ENCODE data around the gene ROR1. TPM values are rescaled to one million over a fixed set of nuclear protein-coding genes. Genes with fewer than 3 reads are reported as not detected.
"Not testable (repeated sequence)": the region's sequence is repeated elsewhere in the genome, so short reads cannot be mapped to it uniquely, and the experiment has no call there.

The ROR1 gene
- total and polyA plus RNA-seq, 3 experiments from 2014 or later = not detected

DNA sequence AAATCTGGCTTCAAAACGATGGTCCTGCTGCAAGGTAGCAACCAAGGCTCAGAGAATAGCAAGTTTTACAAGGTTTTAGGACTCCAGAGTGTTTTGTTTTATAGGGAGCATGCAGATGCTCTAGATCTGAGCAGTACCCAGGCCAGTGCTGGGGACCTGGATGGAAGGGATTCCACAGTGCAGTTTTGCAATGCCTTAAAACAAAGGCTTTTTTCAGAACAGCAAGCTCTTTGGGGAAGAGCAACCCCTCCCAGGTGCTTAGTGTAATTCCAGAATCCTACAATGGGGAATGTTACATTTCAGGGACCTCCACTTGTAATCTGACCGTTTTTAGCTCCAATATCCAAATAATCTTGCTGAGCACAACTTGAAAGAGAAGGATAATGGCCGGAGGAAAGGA lies 6.7 kb downstream of the ROR1 start:
- no peak overlapping the region for H3K27ac Mint-ChIP-seq
- Histone ChIP-seq H3K27ac (ENCODE audit: low read depth, low read length) (no peak overlapping the region), H3K4me1 (ENCODE audit: insufficient read depth, low read length) (no peaks in the 10 kb centered on the region), H3K27me3 (ENCODE audit: insufficient read depth, low read length, poor library complexity, severe bottlenecking) (peaks cover 9% of the 10 kb centered on the region), H3K36me3 (ENCODE audit: insufficient read depth, low read length) (no peaks in the 10 kb centered on the region), H3K4me3 (ENCODE audit: low read length) (no peak overlapping the region), H3K9me3 (ENCODE audit: low read length) (no peaks in the 10 kb centered on the region)
- peaks cover 0 to under 1% (median 0%) of the 10 kb centered on the region in 3 donors for H3K4me1 Mint-ChIP-seq
- CTCF ChIA-PET = no interaction called here
- no peak overlapping the region for H3K4me3 Mint-ChIP-seq
- H3K36me3 Mint-ChIP-seq = no peaks in the 10 kb centered on the region
- DNase-seq = no peak
- H3K9me3 Mint-ChIP-seq = no peaks in the 10 kb centered on the region
- H3K27me3 Mint-ChIP-seq = peaks cover 17 to 44% of the 10 kb centered on the region in 2 donors
- POLR2A ChIA-PET = no interaction called here

DNA sequence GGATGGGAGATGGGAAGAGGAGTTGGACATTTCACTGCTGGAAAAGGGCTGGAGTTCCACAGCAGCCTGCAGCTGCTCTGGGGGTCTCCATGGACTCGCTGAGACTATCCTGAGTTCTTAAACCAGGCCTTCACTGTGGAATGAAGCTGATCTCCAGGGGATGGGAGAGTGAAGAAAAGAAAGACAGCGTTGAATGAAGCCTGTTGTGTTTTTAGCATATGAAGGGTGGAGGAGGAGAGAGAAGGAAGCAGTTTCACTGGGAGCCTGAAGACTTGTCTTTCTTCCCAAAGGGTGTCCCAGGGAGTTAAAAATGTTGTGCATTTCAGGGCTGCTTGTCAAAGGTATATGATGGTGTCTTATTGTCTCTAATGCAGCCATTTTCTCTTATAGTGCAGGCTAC lies 9.2 kb downstream of the ROR1 start:
- peaks cover 6 to 20% of the 10 kb centered on the region in 2 donors for H3K27me3 Mint-ChIP-seq
- DNase-seq = no peak
- H3K36me3 Mint-ChIP-seq = no peaks in the 10 kb centered on the region
- no peaks in the 10 kb centered on the region for H3K9me3 Mint-ChIP-seq
- Histone ChIP-seq H3K27ac (ENCODE audit: low read depth, low read length) (no peak overlapping the region), H3K36me3 (ENCODE audit: insufficient read depth, low read length) (no peaks in the 10 kb centered on the region), H3K4me1 (ENCODE audit: insufficient read depth, low read length) (no peaks in the 10 kb centered on the region), H3K4me3 (ENCODE audit: low read length) (no peak overlapping the region), H3K9me3 (ENCODE audit: low read length) (no peaks in the 10 kb centered on the region), H3K27me3 (ENCODE audit: insufficient read depth, low read length, poor library complexity, severe bottlenecking) (no peaks in the 10 kb centered on the region)
- ChIA-PET CTCF (no interaction called here), POLR2A (no interaction called here)
- no peak overlapping the region for H3K4me3 Mint-ChIP-seq
- H3K27ac Mint-ChIP-seq = no peak overlapping the region
- H3K4me1 Mint-ChIP-seq = no peaks in the 10 kb centered on the region

DNA sequence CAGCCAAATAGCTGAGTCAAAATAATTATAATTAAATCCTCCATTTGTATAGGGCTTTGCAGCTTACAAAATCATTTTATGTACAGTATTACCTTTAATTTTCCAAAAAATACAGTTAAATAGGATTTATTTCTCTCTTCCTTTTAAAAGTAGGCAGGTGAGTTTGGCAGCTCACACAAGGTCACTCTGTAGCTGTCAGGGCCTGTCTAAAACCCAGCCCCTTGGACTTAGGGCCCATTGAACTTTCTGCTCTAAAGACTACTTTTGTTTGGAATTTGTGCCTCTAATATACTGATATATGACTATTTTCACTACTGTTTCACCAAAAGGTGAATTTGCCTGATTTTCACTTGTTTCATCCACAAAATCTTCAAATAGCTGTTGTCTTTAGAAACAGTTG lies 10.3 kb downstream of the ROR1 start:
- no peak overlapping the region for H3K27ac Mint-ChIP-seq
- no peaks in the 10 kb centered on the region for H3K36me3 ChIP-seq (ENCODE audit: insufficient read depth, low read length)
- H3K27me3 Mint-ChIP-seq = peaks cover 5 to 18% of the 10 kb centered on the region in 2 donors
- H3K4me1 ChIP-seq (ENCODE audit: insufficient read depth, low read length) = no peaks in the 10 kb centered on the region
- ChIA-PET CTCF (no interaction called here), POLR2A (no interaction called here)
- H3K4me1 Mint-ChIP-seq = no peaks in the 10 kb centered on the region
- no peak overlapping the region for H3K27ac ChIP-seq (ENCODE audit: low read depth, low read length)
- no peaks in the 10 kb centered on the region for H3K9me3 Mint-ChIP-seq
- no peak overlapping the region for H3K4me3 Mint-ChIP-seq
- no peak overlapping the region for H3K4me3 ChIP-seq (ENCODE audit: low read length)
- no peaks in the 10 kb centered on the region for H3K36me3 Mint-ChIP-seq
- no peak for DNase-seq
- H3K27me3 ChIP-seq (ENCODE audit: insufficient read depth, low read length, poor library complexity, severe bottlenecking) = no peaks in the 10 kb centered on the region
- no peaks in the 10 kb centered on the region for H3K9me3 ChIP-seq (ENCODE audit: low read length)

DNA sequence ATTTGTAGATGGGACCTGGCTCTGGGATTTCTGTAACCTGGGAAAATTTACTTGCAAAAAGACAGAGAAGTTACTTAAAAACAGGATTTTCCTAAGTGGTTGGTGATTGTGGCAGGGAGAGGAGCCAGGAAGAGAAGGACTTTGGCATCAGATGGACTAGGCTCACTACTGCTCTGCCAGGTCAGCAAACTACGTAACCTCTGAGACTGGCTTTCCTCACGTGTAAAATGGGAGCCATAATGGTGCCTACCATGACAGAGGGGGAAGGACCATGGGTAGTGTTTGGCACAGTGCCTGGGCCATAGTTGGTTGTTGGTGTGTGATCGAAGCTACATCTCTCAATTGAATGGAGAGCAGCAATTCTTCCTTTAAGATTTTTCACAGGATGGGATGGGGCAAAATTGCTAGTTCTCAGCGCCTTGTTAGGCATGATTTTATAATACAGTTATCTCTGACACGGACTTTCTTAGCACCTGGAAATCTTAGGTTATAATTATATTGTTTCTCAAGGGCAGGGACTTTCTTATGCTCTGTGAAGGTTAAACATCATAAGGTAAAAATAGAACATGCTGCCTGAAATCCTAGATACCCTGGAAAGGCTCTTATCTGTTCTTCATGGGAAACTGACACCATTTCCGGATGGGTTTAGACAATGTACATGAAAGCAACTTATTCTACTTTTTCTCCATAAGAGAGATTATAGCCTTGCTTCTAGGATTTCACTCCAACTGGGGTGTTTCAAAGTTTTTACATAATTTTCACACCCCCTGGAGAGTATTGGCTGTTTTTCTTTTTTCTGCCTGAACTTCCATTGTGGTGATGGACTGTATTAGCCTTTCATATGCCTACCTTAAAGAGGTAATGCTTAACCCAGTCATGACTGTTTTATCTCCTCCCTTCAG lies 10.9 kb downstream of the ROR1 start:
- H3K4me3 Mint-ChIP-seq = no peak overlapping the region
- peaks cover 3 to 16% of the 10 kb centered on the region in 2 donors for H3K27me3 Mint-ChIP-seq
- no peak overlapping the region for H3K4me3 ChIP-seq (ENCODE audit: low read length)
- H3K36me3 ChIP-seq (ENCODE audit: insufficient read depth, low read length) = no peaks in the 10 kb centered on the region
- H3K4me1 ChIP-seq (ENCODE audit: insufficient read depth, low read length) = no peaks in the 10 kb centered on the region
- POLR2A ChIA-PET = no interaction called here
- DNase-seq = no peak
- no peaks in the 10 kb centered on the region for H3K4me1 Mint-ChIP-seq
- H3K27ac ChIP-seq (ENCODE audit: low read depth, low read length) = no peak overlapping the region
- no peaks in the 10 kb centered on the region for H3K9me3 ChIP-seq (ENCODE audit: low read length)
- no peaks in the 10 kb centered on the region for H3K9me3 Mint-ChIP-seq
- H3K36me3 Mint-ChIP-seq = no peaks in the 10 kb centered on the region
- CTCF ChIA-PET = no interaction called here
- no peaks in the 10 kb centered on the region for H3K27me3 ChIP-seq (ENCODE audit: insufficient read depth, low read length, poor library complexity, severe bottlenecking)
- H3K27ac Mint-ChIP-seq = no peak overlapping the region

DNA sequence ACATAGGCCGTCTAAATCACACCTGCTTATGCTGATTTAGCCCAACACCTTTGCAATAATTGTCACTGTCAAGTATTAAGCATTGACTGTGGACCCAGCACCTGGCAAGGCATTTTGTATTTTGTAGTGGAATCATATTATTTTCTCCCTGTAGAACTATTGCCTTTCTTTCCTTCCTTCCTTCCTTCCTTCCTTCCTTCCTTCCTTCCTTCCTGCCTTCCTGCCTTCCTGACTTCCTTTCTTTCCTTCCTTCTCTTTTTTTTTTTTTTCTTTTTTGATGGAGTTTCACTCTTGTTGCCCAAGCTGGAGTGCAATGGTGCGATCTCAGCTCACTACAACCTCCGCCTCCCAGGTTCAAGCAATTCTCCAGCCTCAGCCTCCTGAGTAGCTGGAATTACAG lies 13.5 kb downstream of the ROR1 start:
- H3K27ac Mint-ChIP-seq; CTCF ChIA-PET; H3K4me1 Mint-ChIP-seq; H3K27ac ChIP-seq (ENCODE audit: low read depth, low read length); POLR2A ChIA-PET; H3K4me3 Mint-ChIP-seq; H3K9me3 ChIP-seq (ENCODE audit: low read length); H3K27me3 ChIP-seq (ENCODE audit: insufficient read depth, low read length, poor library complexity, severe bottlenecking); H3K9me3 Mint-ChIP-seq; H3K36me3 ChIP-seq (ENCODE audit: insufficient read depth, low read length); H3K4me3 ChIP-seq (ENCODE audit: low read length); H3K4me1 ChIP-seq (ENCODE audit: insufficient read depth, low read length); DNase-seq; H3K36me3 Mint-ChIP-seq: not testable (repeated sequence)
- H3K27me3 Mint-ChIP-seq = peaks cover 3 to 21% of the 10 kb centered on the region in 2 donors

DNA sequence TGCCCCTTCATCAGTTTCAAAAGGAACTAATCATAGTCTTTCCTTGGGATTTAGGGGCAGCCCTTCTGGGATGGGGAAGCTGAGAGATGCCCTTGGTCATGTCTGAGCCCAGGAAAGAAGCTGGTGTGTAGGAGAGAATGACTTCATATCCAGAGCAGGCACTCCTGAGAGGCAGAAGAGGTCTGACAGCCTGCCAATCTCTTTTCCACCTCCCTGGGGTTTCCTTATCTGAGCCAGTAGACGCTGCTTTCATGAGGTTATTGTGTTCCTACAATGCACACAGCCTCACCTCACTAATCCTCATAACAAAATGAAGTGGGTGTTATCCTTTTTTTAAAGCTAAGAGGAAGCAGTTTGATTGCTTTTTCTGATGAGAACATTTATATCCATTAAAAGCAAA lies 14.1 kb downstream of the ROR1 start:
- no peak overlapping the region for H3K4me3 ChIP-seq (ENCODE audit: low read length)
- H3K9me3 Mint-ChIP-seq = no peaks in the 10 kb centered on the region
- DNase-seq = no peak
- H3K4me3 Mint-ChIP-seq = no peak overlapping the region
- H3K36me3 ChIP-seq (ENCODE audit: insufficient read depth, low read length) = no peaks in the 10 kb centered on the region
- no peak overlapping the region for H3K27ac Mint-ChIP-seq
- POLR2A ChIA-PET = no interaction called here
- no peak overlapping the region for H3K27ac ChIP-seq (ENCODE audit: low read depth, low read length)
- no peaks in the 10 kb centered on the region for H3K27me3 ChIP-seq (ENCODE audit: insufficient read depth, low read length, poor library complexity, severe bottlenecking)
- no peaks in the 10 kb centered on the region for H3K36me3 Mint-ChIP-seq
- no peaks in the 10 kb centered on the region for H3K9me3 ChIP-seq (ENCODE audit: low read length)
- no peaks in the 10 kb centered on the region for H3K4me1 Mint-ChIP-seq
- peaks cover 3 to 21% of the 10 kb centered on the region in 2 donors for H3K27me3 Mint-ChIP-seq
- H3K4me1 ChIP-seq (ENCODE audit: insufficient read depth, low read length) = no peaks in the 10 kb centered on the region
- CTCF ChIA-PET = no interaction called here

DNA sequence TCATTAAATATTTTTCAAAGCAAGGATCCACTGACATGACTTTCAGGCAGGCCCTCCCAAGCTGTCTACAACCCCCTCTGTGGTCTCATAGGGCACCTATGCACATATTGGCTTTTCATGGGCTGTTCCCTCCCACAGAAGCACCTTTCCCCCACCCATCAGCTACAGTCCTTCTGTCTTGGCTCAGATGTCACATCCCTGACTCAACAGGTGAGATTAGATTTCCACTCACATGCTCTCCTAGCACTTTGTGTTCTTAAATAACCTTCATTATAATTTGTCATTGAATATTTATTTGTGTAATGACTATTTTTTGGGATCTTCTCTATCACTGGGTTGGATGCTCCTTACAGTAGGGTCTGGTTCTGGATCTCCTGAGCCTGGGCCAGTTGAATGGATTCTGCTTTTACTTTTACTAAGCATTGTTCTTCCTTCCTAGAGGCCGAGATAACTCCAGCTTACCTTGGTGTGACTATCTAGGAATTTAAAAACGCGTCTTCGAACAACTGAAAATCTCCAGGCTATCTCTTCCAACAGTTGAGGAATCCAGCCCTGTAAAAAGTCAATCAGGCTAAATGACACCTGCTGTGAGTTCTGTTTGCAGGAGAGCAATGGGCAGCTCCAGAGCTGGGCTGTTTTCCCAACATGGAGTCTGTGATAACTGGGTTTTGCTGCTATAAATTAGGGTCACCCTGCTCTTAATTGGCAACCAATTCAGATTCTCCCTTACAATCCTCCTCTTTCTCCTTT lies 16.2 kb downstream of the ROR1 start:
- no peaks in the 10 kb centered on the region for H3K9me3 ChIP-seq (ENCODE audit: low read length)
- POLR2A ChIA-PET = no interaction called here
- H3K36me3 ChIP-seq (ENCODE audit: insufficient read depth, low read length) = no peaks in the 10 kb centered on the region
- no peaks in the 10 kb centered on the region for H3K27me3 ChIP-seq (ENCODE audit: insufficient read depth, low read length, poor library complexity, severe bottlenecking)
- DNase-seq = no peak
- H3K4me1 ChIP-seq (ENCODE audit: insufficient read depth, low read length) = no peaks in the 10 kb centered on the region
- Mint-ChIP-seq H3K4me3 (no peak overlapping the region), H3K27ac (no peak overlapping the region), H3K9me3 (no peaks in the 10 kb centered on the region), H3K27me3 (peaks cover 3 to 24% of the 10 kb centered on the region in 2 donors), H3K36me3 (no peaks in the 10 kb centered on the region), H3K4me1 (no peaks in the 10 kb centered on the region)
- CTCF ChIA-PET = no interaction called here
- H3K4me3 ChIP-seq (ENCODE audit: low read length) = no peak overlapping the region
- no peak overlapping the region for H3K27ac ChIP-seq (ENCODE audit: low read depth, low read length)

DNA sequence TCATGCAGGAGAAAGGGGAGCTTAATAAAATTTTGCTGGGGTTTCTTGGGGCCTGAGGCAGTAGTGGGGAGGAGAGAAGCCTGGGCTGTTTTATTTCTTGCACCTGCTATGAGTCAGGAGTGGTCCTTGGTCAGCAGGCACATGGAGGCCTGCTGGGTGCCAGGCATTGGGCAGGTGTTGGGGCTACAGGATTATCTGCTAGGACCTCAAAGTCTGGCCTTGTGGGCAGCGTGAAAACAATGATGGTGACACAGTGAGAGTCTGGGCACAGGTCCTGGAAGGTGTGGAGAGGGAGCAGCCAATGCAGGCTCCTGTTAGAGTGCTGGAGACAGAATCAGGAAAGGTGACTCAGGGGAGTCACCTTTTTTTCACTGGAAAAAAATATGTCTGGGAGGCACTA lies 17.2 kb downstream of the ROR1 start:
- no peak overlapping the region for H3K4me3 ChIP-seq (ENCODE audit: low read length)
- Mint-ChIP-seq H3K27ac (no peak overlapping the region), H3K27me3 (peaks cover 3 to 24% of the 10 kb centered on the region in 2 donors), H3K4me1 (no peaks in the 10 kb centered on the region), H3K4me3 (no peak overlapping the region), H3K9me3 (no peaks in the 10 kb centered on the region), H3K36me3 (no peaks in the 10 kb centered on the region)
- POLR2A ChIA-PET = no interaction called here
- no peaks in the 10 kb centered on the region for H3K4me1 ChIP-seq (ENCODE audit: insufficient read depth, low read length)
- CTCF ChIA-PET = no interaction called here
- DNase-seq = no peak
- H3K27me3 ChIP-seq (ENCODE audit: insufficient read depth, low read length, poor library complexity, severe bottlenecking) = no peaks in the 10 kb centered on the region
- no peak overlapping the region for H3K27ac ChIP-seq (ENCODE audit: low read depth, low read length)
- no peaks in the 10 kb centered on the region for H3K36me3 ChIP-seq (ENCODE audit: insufficient read depth, low read length)
- no peaks in the 10 kb centered on the region for H3K9me3 ChIP-seq (ENCODE audit: low read length)

Measured in CD8-positive, alpha-beta memory T cell (primary cell).